ENCODE data around the gene ZNF74. TPM values are rescaled to one million over a fixed set of nuclear protein-coding genes. Genes with fewer than 3 reads are reported as not detected.
"Not testable (repeated sequence)": the region's sequence is repeated elsewhere in the genome, so short reads cannot be mapped to it uniquely, and the experiment has no call there.

ZNF74 gene
- total RNA-seq, 1 experiment from 2014 or later = 15.6 TPM

DNA sequence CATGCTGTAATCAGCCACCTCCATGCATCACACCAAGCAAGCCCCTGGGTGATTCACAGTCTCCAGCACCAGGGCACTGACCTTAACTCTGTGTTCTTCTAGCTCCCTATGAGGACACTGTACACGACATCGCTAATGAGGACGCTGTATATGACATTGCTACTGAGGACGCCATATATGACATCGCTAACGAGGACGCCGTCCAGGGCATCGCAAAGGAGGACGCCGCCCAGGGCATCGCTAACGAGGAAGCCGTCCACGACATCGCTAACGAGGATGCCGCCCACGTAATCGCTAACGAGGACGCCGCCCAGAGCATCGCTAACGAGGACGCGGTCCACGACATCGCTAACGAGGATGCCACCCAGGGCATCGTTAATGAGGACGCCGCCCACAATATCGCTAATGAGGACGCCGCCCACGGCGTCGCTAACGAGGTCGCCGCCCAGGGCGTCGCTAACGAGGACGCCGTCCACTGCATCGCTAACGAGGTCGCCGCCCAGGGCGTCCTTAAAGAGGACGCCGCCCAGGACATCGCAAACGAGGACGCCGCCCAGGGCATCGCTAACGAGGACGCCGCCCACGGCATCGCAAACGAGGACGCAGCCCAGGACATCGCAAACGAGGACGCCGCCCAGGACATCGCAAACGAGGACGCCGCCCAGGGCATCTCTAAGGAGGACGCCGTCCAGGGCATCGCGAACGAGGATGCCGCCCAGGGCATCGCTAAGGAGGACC is 39.5 kb upstream of the ZNF74 start:
- no TSS peak for BruUV-seq (replicated peaks)
- POLR2A ChIA-PET = no interaction called here
- no peaks in the 10 kb centered on the region for H3K36me3 ChIP-seq (ENCODE audit: control insufficient read depth, insufficient read depth, low read length)
- CTCF ChIA-PET = no interaction called here
- no peaks in the 10 kb centered on the region for H3K4me1 Mint-ChIP-seq (ENCODE audit: low read depth, unreplicated experiment)
- H3K4me1 ChIP-seq = no peaks in the 10 kb centered on the region
- no peak overlapping the region for H3K27ac Mint-ChIP-seq (ENCODE audit: unreplicated experiment)
- no peaks in the 10 kb centered on the region for H3K27me3 ChIP-seq (replicated peaks; ENCODE audit: control insufficient read depth, insufficient read depth, low read length)
- TF ChIP-seq, protein P1, sequence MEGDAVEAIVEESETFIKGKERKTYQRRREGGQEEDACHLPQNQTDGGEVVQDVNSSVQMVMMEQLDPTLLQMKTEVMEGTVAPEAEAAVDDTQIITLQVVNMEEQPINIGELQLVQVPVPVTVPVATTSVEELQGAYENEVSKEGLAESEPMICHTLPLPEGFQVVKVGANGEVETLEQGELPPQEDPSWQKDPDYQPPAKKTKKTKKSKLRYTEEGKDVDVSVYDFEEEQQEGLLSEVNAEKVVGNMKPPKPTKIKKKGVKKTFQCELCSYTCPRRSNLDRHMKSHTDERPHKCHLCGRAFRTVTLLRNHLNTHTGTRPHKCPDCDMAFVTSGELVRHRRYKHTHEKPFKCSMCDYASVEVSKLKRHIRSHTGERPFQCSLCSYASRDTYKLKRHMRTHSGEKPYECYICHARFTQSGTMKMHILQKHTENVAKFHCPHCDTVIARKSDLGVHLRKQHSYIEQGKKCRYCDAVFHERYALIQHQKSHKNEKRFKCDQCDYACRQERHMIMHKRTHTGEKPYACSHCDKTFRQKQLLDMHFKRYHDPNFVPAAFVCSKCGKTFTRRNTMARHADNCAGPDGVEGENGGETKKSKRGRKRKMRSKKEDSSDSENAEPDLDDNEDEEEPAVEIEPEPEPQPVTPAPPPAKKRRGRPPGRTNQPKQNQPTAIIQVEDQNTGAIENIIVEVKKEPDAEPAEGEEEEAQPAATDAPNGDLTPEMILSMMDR (IDR thresholded peaks at IDR 0.05; ENCODE audit: insufficient read depth in 1 of 2, low read depth in 1 of 2, low read length in 1 of 2, severe bottlenecking in 1 of 2, unreplicated experiment in 1 of 2) = no peak
- no peak overlapping the region for H3K4me3 ChIP-seq (ENCODE audit: low read depth, low read length)
- no peaks in the 10 kb centered on the region for H3K27me3 Mint-ChIP-seq (ENCODE audit: insufficient read depth, unreplicated experiment)
- peaks cover 17% of the 10 kb centered on the region for H3K36me3 Mint-ChIP-seq (ENCODE audit: insufficient read depth, unreplicated experiment)
- no peaks in the 10 kb centered on the region for H3K9me3 Mint-ChIP-seq (ENCODE audit: unreplicated experiment)
- H3K4me3 Mint-ChIP-seq (ENCODE audit: unreplicated experiment) = no peak overlapping the region
- intact Hi-C loops (cut with micrococcal nuclease; ENCODE audit: unreplicated experiment) = no loop called here
- no peak for DNase-seq
- H3K9me3 ChIP-seq = no peaks in the 10 kb centered on the region

DNA sequence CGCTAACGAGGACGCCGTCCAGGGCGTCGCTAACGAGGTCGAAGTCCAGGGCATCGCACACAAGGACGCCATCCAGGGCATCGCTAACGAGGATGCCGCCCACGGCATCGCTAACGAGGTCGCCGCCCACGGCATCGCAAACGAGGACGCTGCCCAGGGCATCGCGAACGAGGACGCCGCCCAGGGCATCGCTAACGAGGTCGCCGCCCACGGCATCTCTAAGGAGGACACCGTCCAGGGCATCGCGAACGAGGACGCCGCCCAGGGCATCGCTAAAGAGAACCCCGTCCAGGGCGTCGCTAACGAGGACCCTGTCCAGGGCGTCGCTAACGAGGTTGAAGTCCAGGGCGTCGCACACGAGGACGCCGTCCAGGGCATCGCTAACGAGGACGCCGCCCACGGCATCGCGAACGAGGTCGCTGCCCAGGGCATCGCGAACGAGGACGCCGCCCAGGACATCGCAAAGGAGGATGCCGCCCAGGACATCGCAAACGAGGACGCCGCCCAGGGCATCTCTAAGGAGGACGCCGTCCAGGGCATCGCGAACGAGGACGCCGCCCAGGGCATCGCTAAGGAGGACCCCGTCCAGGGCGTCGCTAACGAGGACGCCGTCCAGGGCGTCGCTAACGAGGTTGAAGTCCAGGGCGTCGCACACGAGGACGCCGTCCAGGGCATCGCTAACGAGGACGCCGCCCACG is 37.9 kb upstream of the ZNF74 start:
- DNase-seq; POLR2A ChIA-PET; H3K9me3 ChIP-seq; H3K27me3 ChIP-seq (replicated peaks; ENCODE audit: control insufficient read depth, insufficient read depth, low read length); H3K27me3 Mint-ChIP-seq (ENCODE audit: insufficient read depth, unreplicated experiment); H3K4me3 ChIP-seq (ENCODE audit: low read depth, low read length); H3K9me3 Mint-ChIP-seq (ENCODE audit: unreplicated experiment); BruUV-seq (replicated peaks); intact Hi-C loops (cut with micrococcal nuclease; ENCODE audit: unreplicated experiment); CTCF ChIA-PET; H3K27ac Mint-ChIP-seq (ENCODE audit: unreplicated experiment); H3K4me1 ChIP-seq; H3K4me1 Mint-ChIP-seq (ENCODE audit: low read depth, unreplicated experiment); H3K4me3 Mint-ChIP-seq (ENCODE audit: unreplicated experiment); H3K36me3 ChIP-seq (ENCODE audit: control insufficient read depth, insufficient read depth, low read length): not testable (repeated sequence)
- H3K36me3 Mint-ChIP-seq (ENCODE audit: insufficient read depth, unreplicated experiment) = peaks cover 20% of the 10 kb centered on the region

DNA sequence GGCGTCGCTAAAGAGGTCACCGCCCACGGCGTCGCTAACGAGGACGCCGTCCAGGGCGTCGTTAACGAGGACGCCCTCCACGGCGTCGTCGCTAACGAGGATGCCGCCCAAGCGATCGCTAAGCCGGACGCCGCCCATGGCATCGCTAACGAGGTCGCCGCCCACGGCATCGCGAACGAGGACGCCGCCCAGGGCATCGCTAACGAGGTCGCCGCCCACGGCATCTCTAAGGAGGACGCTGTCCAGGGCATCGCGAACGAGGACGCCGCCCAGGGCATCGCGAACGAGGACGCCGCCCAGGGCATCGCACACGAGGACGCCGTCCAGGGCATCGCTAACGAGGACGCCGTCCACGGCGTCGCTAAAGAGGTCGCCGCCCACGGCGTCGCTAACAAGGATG is 37.0 kb upstream of the ZNF74 start:
- H3K9me3 Mint-ChIP-seq (ENCODE audit: unreplicated experiment); H3K4me3 Mint-ChIP-seq (ENCODE audit: unreplicated experiment); H3K27me3 ChIP-seq (replicated peaks; ENCODE audit: control insufficient read depth, insufficient read depth, low read length); H3K4me3 ChIP-seq (ENCODE audit: low read depth, low read length); H3K4me1 ChIP-seq; CTCF ChIA-PET; H3K9me3 ChIP-seq; H3K36me3 ChIP-seq (ENCODE audit: control insufficient read depth, insufficient read depth, low read length); intact Hi-C loops (cut with micrococcal nuclease; ENCODE audit: unreplicated experiment); BruUV-seq (replicated peaks); DNase-seq; H3K27ac Mint-ChIP-seq (ENCODE audit: unreplicated experiment); POLR2A ChIA-PET; H3K27me3 Mint-ChIP-seq (ENCODE audit: insufficient read depth, unreplicated experiment); H3K4me1 Mint-ChIP-seq (ENCODE audit: low read depth, unreplicated experiment): not testable (repeated sequence)
- peaks cover 23% of the 10 kb centered on the region for H3K36me3 Mint-ChIP-seq (ENCODE audit: insufficient read depth, unreplicated experiment)

DNA sequence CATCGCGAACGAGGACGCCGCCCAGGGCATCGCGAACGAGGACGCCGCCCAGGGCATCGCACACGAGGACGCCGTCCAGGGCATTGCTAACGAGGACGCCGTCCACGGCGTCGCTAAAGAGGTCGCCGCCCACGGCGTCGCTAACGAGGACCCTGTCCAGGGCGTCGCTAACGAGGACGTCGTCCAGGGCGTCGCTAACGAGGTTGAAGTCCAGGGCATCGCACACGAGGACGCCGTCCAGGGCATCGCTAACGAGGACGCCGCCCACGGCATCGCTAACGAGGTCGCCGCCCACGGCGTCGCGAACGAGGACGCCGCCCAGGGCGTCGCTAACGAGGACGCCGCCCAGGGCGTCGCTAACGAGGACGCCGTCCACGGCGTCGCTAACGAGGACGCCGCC is 36.0 kb upstream of the ZNF74 start:
- H3K4me3 Mint-ChIP-seq (ENCODE audit: unreplicated experiment); CTCF ChIA-PET; H3K4me3 ChIP-seq (ENCODE audit: low read depth, low read length); H3K27me3 Mint-ChIP-seq (ENCODE audit: insufficient read depth, unreplicated experiment); BruUV-seq (replicated peaks); H3K27ac Mint-ChIP-seq (ENCODE audit: unreplicated experiment); H3K4me1 Mint-ChIP-seq (ENCODE audit: low read depth, unreplicated experiment); H3K4me1 ChIP-seq; POLR2A ChIA-PET; H3K27me3 ChIP-seq (replicated peaks; ENCODE audit: control insufficient read depth, insufficient read depth, low read length); H3K36me3 ChIP-seq (ENCODE audit: control insufficient read depth, insufficient read depth, low read length); DNase-seq; H3K9me3 Mint-ChIP-seq (ENCODE audit: unreplicated experiment); H3K9me3 ChIP-seq; intact Hi-C loops (cut with micrococcal nuclease; ENCODE audit: unreplicated experiment): not testable (repeated sequence)
- peaks cover 23% of the 10 kb centered on the region for H3K36me3 Mint-ChIP-seq (ENCODE audit: insufficient read depth, unreplicated experiment)

DNA sequence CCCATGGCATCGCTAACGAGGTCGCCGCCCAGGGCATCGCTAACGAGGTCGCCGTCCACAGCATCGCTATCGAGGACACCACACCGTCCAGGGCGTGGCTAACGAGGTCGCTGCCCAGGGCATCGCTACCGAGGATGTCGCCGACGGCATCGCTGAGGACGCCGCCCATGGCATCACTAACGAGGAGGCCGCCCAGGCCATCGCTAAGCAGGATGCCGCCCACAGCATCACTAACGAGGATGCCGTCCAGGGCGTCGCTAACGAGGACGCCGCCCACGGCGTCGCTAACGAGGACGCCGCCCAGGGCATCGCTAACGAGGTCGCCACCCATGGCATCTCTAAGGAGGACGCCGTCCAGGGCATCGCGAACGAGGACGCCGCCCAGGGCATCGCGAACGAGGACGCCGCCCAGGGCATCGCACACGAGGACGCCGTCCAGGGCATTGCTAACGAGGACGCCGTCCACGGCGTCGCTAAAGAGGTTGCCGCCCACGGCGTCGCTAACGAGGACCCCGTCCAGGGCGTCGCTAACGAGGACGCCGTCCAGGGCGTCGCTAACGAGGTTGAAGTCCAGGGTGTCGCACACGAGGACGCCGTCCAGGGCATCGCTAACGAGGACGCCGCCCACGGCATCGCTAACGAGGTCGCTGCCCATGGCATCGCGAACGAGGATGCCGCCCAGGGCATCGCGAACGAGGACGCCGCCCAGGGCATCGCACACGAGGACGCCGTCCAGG is 35.3 kb upstream of the ZNF74 start:
- POLR2A ChIA-PET; H3K36me3 ChIP-seq (ENCODE audit: control insufficient read depth, insufficient read depth, low read length); H3K9me3 ChIP-seq; intact Hi-C loops (cut with micrococcal nuclease; ENCODE audit: unreplicated experiment); H3K27me3 ChIP-seq (replicated peaks; ENCODE audit: control insufficient read depth, insufficient read depth, low read length); H3K4me3 ChIP-seq (ENCODE audit: low read depth, low read length); H3K4me3 Mint-ChIP-seq (ENCODE audit: unreplicated experiment); DNase-seq; CTCF ChIA-PET; H3K4me1 Mint-ChIP-seq (ENCODE audit: low read depth, unreplicated experiment); H3K9me3 Mint-ChIP-seq (ENCODE audit: unreplicated experiment); H3K27ac Mint-ChIP-seq (ENCODE audit: unreplicated experiment); BruUV-seq (replicated peaks); H3K27me3 Mint-ChIP-seq (ENCODE audit: insufficient read depth, unreplicated experiment); H3K4me1 ChIP-seq: not testable (repeated sequence)
- H3K36me3 Mint-ChIP-seq (ENCODE audit: insufficient read depth, unreplicated experiment) = peaks cover 23% of the 10 kb centered on the region

DNA sequence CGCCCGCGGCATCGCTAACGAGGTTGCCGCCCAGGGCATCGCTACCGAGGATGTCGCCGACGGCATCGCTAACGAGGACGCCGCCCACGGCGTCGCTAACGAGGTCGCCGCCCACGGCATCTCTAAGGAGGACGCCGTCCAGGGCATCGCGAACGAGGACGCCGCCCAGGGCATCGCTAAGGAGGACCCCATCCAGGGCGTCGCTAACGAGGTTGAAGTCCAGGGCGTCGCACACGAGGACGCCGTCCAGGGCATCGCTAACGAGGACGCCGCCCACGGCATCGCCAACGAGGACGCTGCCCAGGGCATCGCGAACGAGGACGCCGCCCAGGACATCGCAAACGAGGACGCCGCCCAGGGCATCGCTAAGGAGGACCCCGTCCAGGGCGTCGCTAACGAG is 33.7 kb upstream of the ZNF74 start:
- POLR2A ChIA-PET; H3K4me1 Mint-ChIP-seq (ENCODE audit: low read depth, unreplicated experiment); intact Hi-C loops (cut with micrococcal nuclease; ENCODE audit: unreplicated experiment); H3K27ac Mint-ChIP-seq (ENCODE audit: unreplicated experiment); H3K9me3 ChIP-seq; H3K27me3 Mint-ChIP-seq (ENCODE audit: insufficient read depth, unreplicated experiment); H3K4me1 ChIP-seq; BruUV-seq (replicated peaks); CTCF ChIA-PET; H3K4me3 Mint-ChIP-seq (ENCODE audit: unreplicated experiment); H3K4me3 ChIP-seq (ENCODE audit: low read depth, low read length); H3K9me3 Mint-ChIP-seq (ENCODE audit: unreplicated experiment); H3K27me3 ChIP-seq (replicated peaks; ENCODE audit: control insufficient read depth, insufficient read depth, low read length); DNase-seq; H3K36me3 ChIP-seq (ENCODE audit: control insufficient read depth, insufficient read depth, low read length): not testable (repeated sequence)
- peaks cover 23% of the 10 kb centered on the region for H3K36me3 Mint-ChIP-seq (ENCODE audit: insufficient read depth, unreplicated experiment)

Measured in Caco-2 (cell line).